ENCODE measurements around the gene SLC12A3. TPM values are rescaled to one million over a fixed set of nuclear protein-coding genes. Genes with fewer than 3 reads are reported as not detected.

SLC12A3 gene
- total RNA-seq, 1 donor = 0.10 TPM

DNA sequence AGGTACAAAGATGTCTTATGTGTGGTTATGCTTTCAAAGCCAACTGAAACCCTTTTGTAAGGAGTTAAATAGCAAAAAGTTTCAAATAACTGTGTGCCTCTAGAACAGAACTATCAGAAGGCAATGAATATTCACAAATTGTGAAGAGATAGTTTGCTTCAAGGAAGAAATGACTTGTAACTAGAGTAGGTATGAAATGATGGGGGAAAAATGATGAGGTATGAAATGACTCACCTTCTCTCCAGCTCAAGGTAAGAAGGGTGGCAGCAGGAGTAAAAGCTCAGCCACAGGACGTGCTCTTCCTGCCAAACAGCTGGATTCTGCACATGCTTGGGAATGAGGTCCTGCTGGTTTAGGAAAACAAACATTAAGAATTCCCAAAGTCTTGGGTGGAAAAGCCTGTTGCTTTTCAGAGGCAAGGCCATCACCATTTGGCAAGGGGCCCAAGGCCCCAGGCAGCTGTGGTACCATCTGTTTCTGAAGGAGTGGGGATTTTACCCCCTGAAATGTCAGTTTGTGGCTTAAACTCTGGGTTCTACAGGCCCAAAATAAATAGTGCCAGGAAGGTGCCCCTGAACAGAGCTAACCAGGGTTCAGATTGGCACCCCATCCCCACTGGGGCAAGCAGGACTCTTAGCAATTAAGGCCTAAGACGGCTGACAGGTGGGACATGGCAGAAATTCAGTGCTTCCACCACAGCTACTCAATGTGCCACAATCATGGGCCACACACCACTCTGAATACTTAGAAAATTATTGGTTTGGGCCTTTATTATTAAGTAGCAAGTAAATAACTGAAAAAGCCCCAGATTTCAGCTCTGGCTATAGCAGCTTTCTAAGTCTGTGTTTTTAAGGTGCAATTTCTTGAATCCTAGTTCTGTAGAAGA lies 80.2 kb downstream of the SLC12A3 start:
- no peaks in the 10 kb centered on the region for H3K27me3 ChIP-seq (ENCODE audit: insufficient read depth, low read length)
- H3K4me1 ChIP-seq (ENCODE audit: insufficient read depth, low read length) = peaks cover under 1% of the 10 kb centered on the region
- no peak overlapping the region for H3K4me3 ChIP-seq (ENCODE audit: low read length)
- no peaks in the 10 kb centered on the region for H3K9me3 ChIP-seq (ENCODE audit: low read depth, low read length)

DNA sequence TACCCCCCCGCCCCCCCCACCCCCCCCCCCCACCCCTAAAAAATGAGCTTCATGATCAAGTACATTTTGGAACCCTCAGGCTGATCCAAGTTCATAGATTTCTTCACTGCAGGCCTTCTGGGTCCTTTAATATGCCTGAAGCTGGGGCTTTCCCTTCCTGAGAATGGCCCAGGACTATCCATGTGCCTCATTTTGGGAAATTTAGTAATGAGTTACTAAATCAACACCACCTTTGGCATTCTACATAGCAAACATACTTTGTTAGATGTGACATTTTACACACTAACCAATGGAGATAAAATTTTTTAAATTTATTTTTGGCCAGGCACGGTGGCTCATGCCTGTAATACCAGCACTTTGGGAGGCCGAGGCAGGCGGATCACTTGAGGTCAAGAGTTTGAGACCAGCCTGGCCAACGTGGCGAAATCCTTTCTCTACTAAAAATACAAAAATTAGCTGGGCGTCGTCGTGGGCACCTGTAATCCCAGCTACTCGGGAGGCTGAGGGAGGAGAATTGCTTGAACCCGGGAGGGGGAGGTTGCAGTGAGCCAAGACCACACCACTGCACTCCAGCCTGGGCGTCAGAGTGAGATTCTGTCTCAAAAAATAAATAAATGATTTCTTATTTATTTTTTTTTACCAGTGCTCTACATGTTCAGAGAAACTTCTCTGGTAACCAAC lies 81.0 kb downstream of the SLC12A3 start:
- no peaks in the 10 kb centered on the region for H3K27me3 ChIP-seq (ENCODE audit: insufficient read depth, low read length)
- H3K4me3 ChIP-seq (ENCODE audit: low read length) = no peak overlapping the region
- no peaks in the 10 kb centered on the region for H3K9me3 ChIP-seq (ENCODE audit: low read depth, low read length)
- H3K4me1 ChIP-seq (ENCODE audit: insufficient read depth, low read length) = peaks cover 6% of the 10 kb centered on the region

GRCh38 chr16:56946767-56947603 lies 82.0 kb downstream of the SLC12A3 start:
- no peak overlapping the region for H3K4me3 ChIP-seq (ENCODE audit: low read length)
- no peaks in the 10 kb centered on the region for H3K9me3 ChIP-seq (ENCODE audit: low read depth, low read length)
- H3K4me1 ChIP-seq (ENCODE audit: insufficient read depth, low read length) = peaks cover 16% of the 10 kb centered on the region
- no peaks in the 10 kb centered on the region for H3K27me3 ChIP-seq (ENCODE audit: insufficient read depth, low read length)

GRCh38 chr16:56947604-56947995 lies 82.6 kb downstream of the SLC12A3 start:
- Histone ChIP-seq H3K27me3 (ENCODE audit: insufficient read depth, low read length) (no peaks in the 10 kb centered on the region), H3K4me3 (ENCODE audit: low read length) (no peak overlapping the region), H3K4me1 (ENCODE audit: insufficient read depth, low read length) (peaks cover 21% of the 10 kb centered on the region), H3K9me3 (ENCODE audit: low read depth, low read length) (no peaks in the 10 kb centered on the region)

DNA sequence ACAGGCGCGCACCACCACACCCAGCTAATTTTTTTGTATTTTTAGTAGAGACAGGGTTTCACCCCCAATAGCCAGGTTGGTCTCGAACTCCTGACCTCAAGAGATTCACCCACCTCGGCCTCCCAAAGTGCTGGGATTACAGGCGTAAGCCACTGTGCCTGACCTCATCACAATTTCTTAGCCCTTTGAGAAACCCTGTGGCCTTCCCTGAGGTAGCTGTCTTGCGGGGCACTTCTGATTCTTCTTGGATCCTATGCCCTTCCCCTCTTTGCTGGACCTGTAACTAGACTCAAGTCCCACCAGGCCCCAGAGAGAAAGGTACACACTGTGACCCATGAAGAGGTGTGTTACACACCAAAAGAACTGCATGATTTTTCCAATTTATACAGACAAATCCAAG lies 83.2 kb downstream of the SLC12A3 start:
- peaks cover 21% of the 10 kb centered on the region for H3K4me1 ChIP-seq (ENCODE audit: insufficient read depth, low read length)
- no peak overlapping the region for H3K4me3 ChIP-seq (ENCODE audit: low read length)
- no peaks in the 10 kb centered on the region for H3K27me3 ChIP-seq (ENCODE audit: insufficient read depth, low read length)
- H3K9me3 ChIP-seq (ENCODE audit: low read depth, low read length) = no peaks in the 10 kb centered on the region

DNA sequence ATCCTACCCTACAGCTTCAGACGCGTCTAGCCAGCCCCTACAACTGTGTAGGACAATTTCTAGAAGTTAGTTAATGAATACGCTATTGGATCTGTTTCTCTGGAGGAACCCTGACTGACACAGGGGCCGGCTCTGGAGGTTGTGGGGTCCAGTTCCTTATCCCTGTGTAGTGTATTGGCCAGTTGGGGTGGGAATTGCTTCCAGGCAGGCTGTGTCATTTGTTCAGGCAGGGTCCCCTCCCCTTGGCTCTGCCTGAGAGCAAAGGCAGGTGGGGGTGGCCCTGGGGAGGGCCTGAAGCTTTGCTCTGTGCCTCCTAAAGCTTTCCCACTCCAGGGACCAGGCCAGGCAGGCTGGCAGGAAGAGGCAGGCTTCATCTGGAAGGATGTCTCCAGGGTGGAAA lies 85.0 kb downstream of the SLC12A3 start:
- peaks cover 21% of the 10 kb centered on the region for H3K4me1 ChIP-seq (ENCODE audit: insufficient read depth, low read length)
- no peak overlapping the region for H3K4me3 ChIP-seq (ENCODE audit: low read length)
- H3K27me3 ChIP-seq (ENCODE audit: insufficient read depth, low read length) = no peaks in the 10 kb centered on the region
- no peaks in the 10 kb centered on the region for H3K9me3 ChIP-seq (ENCODE audit: low read depth, low read length)

DNA sequence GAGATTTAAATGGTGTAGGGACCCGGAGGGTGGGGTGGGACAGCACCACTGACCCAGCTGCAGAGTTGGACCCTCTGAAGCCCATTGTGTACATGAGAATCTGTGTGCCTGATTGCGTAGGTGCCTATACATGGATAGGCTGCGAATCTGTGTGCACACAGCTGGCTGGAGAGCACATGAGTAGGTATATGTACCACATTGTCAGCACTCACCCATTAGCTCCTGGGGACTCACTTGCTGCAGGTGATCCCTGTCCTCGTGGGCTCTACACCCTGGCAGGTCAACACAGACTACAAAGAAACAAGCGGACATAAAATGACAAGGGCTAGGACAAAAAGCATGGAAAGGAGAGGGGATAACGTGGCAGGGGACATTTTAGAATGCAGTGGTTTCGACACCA lies 85.4 kb downstream of the SLC12A3 start:
- H3K9me3 ChIP-seq (ENCODE audit: low read depth, low read length) = no peaks in the 10 kb centered on the region
- H3K4me1 ChIP-seq (ENCODE audit: insufficient read depth, low read length) = peaks cover 21% of the 10 kb centered on the region
- H3K4me3 ChIP-seq (ENCODE audit: low read length) = no peak overlapping the region
- H3K27me3 ChIP-seq (ENCODE audit: insufficient read depth, low read length) = no peaks in the 10 kb centered on the region

DNA sequence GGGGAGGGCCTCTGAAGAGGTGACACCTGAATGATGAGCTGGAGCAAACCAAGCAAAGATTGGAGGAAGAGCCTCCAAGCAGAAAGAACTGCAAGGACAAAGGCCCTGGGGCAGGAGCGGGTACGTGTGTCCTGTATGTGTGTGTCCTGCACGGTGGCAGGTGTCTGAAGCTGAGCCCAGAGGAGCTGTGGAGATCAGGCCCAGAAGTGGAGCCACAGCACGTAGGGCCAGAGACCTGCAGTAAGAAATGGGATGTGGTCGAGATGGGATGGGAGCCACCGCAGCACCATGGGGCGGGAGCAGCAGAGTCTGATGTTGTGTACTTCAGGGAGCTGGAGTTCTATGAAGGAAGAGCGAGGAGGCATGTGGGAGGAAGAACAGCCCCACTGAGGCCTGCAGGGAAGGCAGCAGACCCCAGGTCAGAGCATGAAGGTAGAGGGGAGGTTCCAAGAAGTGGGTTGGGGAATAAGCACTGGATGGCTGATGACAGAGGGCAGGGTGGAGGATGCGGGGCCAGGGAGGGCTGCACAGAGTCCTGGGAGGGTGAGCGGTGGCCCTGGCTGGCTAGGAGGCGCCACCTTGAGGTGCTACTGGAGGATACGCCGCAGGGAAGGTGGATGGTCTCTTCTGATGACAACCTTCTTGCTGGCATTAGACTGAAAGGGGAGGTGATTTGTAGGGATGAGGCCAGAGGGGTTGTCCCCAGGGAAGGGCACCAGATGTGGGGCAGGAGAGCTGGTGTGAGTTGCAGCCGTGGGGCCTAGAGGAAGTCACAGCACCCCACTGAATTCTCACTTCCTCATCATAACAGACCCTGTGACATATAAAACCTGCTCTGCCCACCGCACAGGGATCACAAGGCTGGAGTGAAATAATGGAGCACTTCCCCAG lies 86.1 kb downstream of the SLC12A3 start:
- peaks cover 21% of the 10 kb centered on the region for H3K4me1 ChIP-seq (ENCODE audit: insufficient read depth, low read length)
- no peaks in the 10 kb centered on the region for H3K27me3 ChIP-seq (ENCODE audit: insufficient read depth, low read length)
- no peak overlapping the region for H3K4me3 ChIP-seq (ENCODE audit: low read length)
- H3K9me3 ChIP-seq (ENCODE audit: low read depth, low read length) = no peaks in the 10 kb centered on the region

DNA sequence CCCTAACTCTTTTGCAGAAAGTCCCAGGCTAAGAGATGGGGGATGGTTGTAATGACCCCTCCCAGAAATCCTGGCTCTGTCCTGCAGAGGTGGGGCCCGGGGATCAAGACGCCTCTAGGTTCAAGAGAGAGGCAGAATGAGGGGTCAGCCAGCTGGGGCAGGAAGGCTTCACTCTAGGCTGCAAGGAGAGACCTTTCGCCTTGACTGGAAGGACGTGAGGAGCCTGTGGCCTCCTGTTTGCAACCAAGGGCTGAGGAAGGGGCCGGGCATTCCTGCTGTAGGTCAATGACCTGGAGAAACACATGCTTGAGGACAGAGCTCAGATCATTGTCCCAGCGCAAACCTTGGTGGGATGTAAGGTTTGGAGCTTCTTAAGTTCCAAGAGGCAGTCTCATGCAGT lies 88.0 kb downstream of the SLC12A3 start:
- no peak overlapping the region for H3K4me3 ChIP-seq (ENCODE audit: low read length)
- H3K4me1 ChIP-seq (ENCODE audit: insufficient read depth, low read length) = peaks cover 21% of the 10 kb centered on the region
- no peaks in the 10 kb centered on the region for H3K9me3 ChIP-seq (ENCODE audit: low read depth, low read length)
- no peaks in the 10 kb centered on the region for H3K27me3 ChIP-seq (ENCODE audit: insufficient read depth, low read length)

DNA sequence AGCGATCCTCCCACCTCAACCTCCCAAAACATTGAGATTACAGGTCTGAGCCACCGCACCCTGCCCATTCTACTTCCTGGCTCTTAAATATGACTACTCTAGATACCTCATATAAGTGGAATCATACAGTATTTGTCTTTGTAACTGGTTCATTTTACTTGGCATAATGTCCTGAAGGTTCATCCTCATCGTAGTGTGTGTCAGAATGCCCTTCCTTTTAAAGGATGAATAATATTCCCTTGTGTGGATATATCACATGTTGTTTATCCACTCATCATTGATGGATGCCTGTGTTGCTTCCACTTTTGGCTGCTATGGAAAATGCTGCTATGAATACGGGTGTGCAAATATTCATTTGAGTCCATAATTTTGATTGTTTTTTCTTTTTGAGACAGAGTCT lies 91.1 kb downstream of the SLC12A3 start:
- H3K4me1 ChIP-seq (ENCODE audit: insufficient read depth, low read length) = peaks cover 19% of the 10 kb centered on the region
- no peaks in the 10 kb centered on the region for H3K9me3 ChIP-seq (ENCODE audit: low read depth, low read length)
- H3K4me3 ChIP-seq (ENCODE audit: low read length) = no peak overlapping the region
- no peaks in the 10 kb centered on the region for H3K27me3 ChIP-seq (ENCODE audit: insufficient read depth, low read length)

DNA sequence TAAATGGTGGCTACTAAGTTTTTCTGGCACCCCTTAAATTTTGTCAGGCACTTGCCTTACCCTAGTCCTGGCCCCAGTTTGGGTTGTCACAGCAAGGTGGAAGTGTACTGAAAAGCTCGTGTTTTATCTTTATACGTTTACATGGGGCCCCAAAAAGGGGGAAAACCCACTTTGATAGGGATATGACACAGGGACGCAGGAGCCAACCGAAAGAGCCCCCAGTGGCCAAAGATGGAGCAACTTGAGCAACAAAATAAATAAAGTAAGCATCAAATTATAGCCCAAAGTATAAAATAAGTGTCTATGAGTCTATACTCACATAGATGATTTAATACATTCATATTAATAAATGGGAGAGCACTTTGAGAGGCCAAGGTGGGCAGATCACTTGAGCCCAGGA lies 91.7 kb downstream of the SLC12A3 start:
- H3K4me3 ChIP-seq (ENCODE audit: low read length) = no peak overlapping the region
- H3K27me3 ChIP-seq (ENCODE audit: insufficient read depth, low read length) = no peaks in the 10 kb centered on the region
- peaks cover 19% of the 10 kb centered on the region for H3K4me1 ChIP-seq (ENCODE audit: insufficient read depth, low read length)
- no peaks in the 10 kb centered on the region for H3K9me3 ChIP-seq (ENCODE audit: low read depth, low read length)

GRCh38 chr16:56960681-56961281 lies 95.8 kb downstream of the SLC12A3 start:
- Histone ChIP-seq H3K27me3 (ENCODE audit: insufficient read depth, low read length) (no peaks in the 10 kb centered on the region), H3K4me3 (ENCODE audit: low read length) (no peak overlapping the region), H3K4me1 (ENCODE audit: insufficient read depth, low read length) (peaks cover 32% of the 10 kb centered on the region), H3K9me3 (ENCODE audit: low read depth, low read length) (no peaks in the 10 kb centered on the region)

- Histone ChIP-seq H3K4me1 (ENCODE audit: insufficient read depth, low read length) (peaks cover 38% of the 10 kb centered on the region), H3K4me3 (ENCODE audit: low read length) (no peak overlapping the region), H3K27me3 (ENCODE audit: insufficient read depth, low read length) (no peaks in the 10 kb centered on the region), H3K9me3 (ENCODE audit: low read depth, low read length) (no peaks in the 10 kb centered on the region)
These were observed 96.4 kb downstream of the SLC12A3 start for GRCh38 chr16:56961386-56961785.

- no peaks in the 10 kb centered on the region for H3K9me3 ChIP-seq (ENCODE audit: low read depth, low read length)
- H3K4me3 ChIP-seq (ENCODE audit: low read length) = no peak within 1 kb of the TSS
- no peaks in the 10 kb centered on the region for H3K27me3 ChIP-seq (ENCODE audit: insufficient read depth, low read length)
- H3K4me1 ChIP-seq (ENCODE audit: insufficient read depth, low read length) = peaks cover 39% of the 10 kb centered on the region
These were observed 96.9 kb downstream of the SLC12A3 start, which contains the start of gene CETP for GRCh38 chr16:56961851-56962281. Gene CETP, plus strand, starts transcription at chr16:56961950. Its CDS starts 30 bp downstream, at chr16:56961980.
